Prostate gland (tissue), 2 donors: ENCODE results near the gene BRME1. TPM values are rescaled to one million over a fixed set of nuclear protein-coding genes. Genes with fewer than 3 reads are reported as not detected.
"Not testable (repeated sequence)": the region's sequence is repeated elsewhere in the genome, so short reads cannot be mapped to it uniquely, and the experiment has no call there.

Experiments
- DNase-seq: peaks from one replicate; pipeline ENCODE4 v3.0.0-alpha.2; 2019; ENCODE audit warnings: low spot score
- H3K27ac ChIP-seq, 2 donors: fragments of 200-600 bp; sonication (generic); 2 replicates each; pipeline ENCODE4 v1.5.1; 2017 to 2019
- H3K27me3 ChIP-seq: fragments of 200-600 bp; sonication (generic); replicated peaks from 2 replicates; pipeline ENCODE4 v1.5.1; 2019; ENCODE audit not compliant: insufficient read depth
- H3K36me3 ChIP-seq, 2 donors: fragments of 200-600 bp; sonication (generic); 1 replicate in 1 of 2; 2 replicates in 1 of 2; pipeline versions ENCODE4 v1.5.1 to v1.8.1; 2017 to 2019
- H3K4me1 ChIP-seq: fragments of 200-600 bp; sonication (generic); replicated peaks from 2 replicates; pipeline ENCODE4 v1.5.1; 2019
- H3K4me3 ChIP-seq, 2 donors: fragments of 200-600 bp; sonication (generic); 2 replicates each; pipeline ENCODE4 v1.5.1; 2017 to 2019
- H3K9me3 ChIP-seq: fragments of 200-600 bp; sonication (generic); 2 replicates; pipeline ENCODE4 v1.5.1; 2017
- POLR2A ChIP-seq: fragments of 450-650 bp; IDR thresholded peaks from one replicate; pipeline ENCODE4 v1.6.1; 2016; ENCODE audit warnings: antibody characterized with exemption, mild to moderate bottlenecking
- POLR2AphosphoS5 ChIP-seq: sonication (generic); formaldehyde crosslinking; IDR thresholded peaks from one replicate; pipeline ENCODE4 v1.6.1; 2017; ENCODE audit warnings: antibody characterized with exemption
- WGBS: methylation state at CpG from one replicate; pipeline ENCODE4 v1.1.5; 2018; 5-methylcytosine and 5-hydroxymethylcytosine counted together
- intact Hi-C: fragments of 100-400 bp; cut with DNase I; formaldehyde crosslinking; loops from one replicate; pipeline ENCODE4 v1.14.2; 2022
- total RNA-seq, 2 donors: library from RNA; depleted of rRNA; stranded (reverse); fragments of >200 nt; gene quantifications; one replicate each; pipeline ENCODE4 v1.1.0, GENCODE V29; 2016
- TF ChIP-seq, protein P1 (sequence below), 4 experiments: fragments of 200-600 bp in 2 of 4; fragments of 450-650 bp in 2 of 4; sonication (generic) in 2 of 4; IDR thresholded peaks; 1 replicate in 3 of 4; 2 replicates in 1 of 4; pipeline ENCODE4 v1.5.1; 2016 to 2019; ENCODE audit warnings: antibody characterized with exemption in 4 of 4, mild to moderate bottlenecking in 2 of 4, moderate library complexity in 2 of 4

The BRME1 gene
- total RNA-seq, 2 donors from 2014 or later: 2.0 to 12.6 TPM

DNA sequence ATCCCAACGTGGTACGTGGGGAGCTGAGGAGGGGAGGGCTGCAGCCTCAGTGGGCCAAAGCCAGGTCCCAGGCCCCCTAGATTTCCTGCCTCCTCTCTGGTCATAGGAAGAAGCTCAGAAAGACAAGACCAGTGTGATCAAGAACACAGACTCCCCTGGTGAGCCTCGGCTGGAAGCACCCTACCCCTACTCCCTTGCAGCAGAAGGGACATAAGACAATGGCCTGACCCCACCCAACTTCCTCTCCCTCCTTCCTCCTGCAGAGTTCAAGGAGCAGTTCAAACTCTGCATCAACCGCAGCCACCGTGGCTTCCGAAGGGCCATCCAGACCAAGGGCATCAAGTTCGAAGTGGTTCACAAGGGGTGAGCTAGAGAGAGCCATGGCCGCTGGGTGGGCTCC, 20.8 kb upstream of the BRME1 start:
- 88% methylated on average over 7 of the region's 8 CpGs for WGBS
- no peak overlapping the region for H3K27ac ChIP-seq
- no peaks in the 10 kb centered on the region for H3K27me3 ChIP-seq

DNA sequence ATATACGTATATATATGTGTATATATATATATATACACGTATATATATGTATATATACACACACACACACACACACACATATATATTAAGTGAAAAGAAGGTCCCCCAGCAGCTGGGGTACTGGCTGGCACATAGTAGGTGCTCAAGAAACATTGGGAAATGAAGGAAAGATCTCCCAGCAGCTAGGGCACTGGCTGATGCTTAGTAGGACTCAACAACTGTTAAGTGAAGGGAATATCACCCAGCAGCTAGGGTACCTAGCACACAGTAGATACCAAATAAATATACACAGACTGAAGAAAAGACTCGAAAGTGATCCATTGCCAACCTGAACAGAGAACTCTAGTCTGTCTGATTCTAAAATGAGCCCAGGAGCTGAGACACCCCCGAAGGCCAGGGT, 20.1 kb upstream of the BRME1 start:
- no peak overlapping the region for H3K27ac ChIP-seq
- no peak overlapping the region for H3K4me3 ChIP-seq
- intact Hi-C loops: no loop called here
- H3K36me3 ChIP-seq: peaks cover 4 to 12% of the 10 kb centered on the region in 2 donors
- no peaks in the 10 kb centered on the region for H3K9me3 ChIP-seq
- no peaks in the 10 kb centered on the region for H3K4me1 ChIP-seq
- 67% methylated on average over 4 of the region's 4 CpGs for WGBS
- H3K27me3 ChIP-seq: no peaks in the 10 kb centered on the region
- TF ChIP-seq POLR2AphosphoS5: no peak
- TF ChIP-seq, protein P1, sequence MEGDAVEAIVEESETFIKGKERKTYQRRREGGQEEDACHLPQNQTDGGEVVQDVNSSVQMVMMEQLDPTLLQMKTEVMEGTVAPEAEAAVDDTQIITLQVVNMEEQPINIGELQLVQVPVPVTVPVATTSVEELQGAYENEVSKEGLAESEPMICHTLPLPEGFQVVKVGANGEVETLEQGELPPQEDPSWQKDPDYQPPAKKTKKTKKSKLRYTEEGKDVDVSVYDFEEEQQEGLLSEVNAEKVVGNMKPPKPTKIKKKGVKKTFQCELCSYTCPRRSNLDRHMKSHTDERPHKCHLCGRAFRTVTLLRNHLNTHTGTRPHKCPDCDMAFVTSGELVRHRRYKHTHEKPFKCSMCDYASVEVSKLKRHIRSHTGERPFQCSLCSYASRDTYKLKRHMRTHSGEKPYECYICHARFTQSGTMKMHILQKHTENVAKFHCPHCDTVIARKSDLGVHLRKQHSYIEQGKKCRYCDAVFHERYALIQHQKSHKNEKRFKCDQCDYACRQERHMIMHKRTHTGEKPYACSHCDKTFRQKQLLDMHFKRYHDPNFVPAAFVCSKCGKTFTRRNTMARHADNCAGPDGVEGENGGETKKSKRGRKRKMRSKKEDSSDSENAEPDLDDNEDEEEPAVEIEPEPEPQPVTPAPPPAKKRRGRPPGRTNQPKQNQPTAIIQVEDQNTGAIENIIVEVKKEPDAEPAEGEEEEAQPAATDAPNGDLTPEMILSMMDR (IDR thresholded peaks at IDR 0.05): no peak
- no peak for TF ChIP-seq POLR2A
- DNase-seq: no peak

More for the DNA sequence above, 20.8 kb upstream of the BRME1 start:
- intact Hi-C loops: no loop called here
- no peak for DNase-seq
- Histone ChIP-seq H3K36me3 (peaks cover 4 to 12% of the 10 kb centered on the region in 2 donors), H3K9me3 (no peaks in the 10 kb centered on the region), H3K4me3 (no peak overlapping the region), H3K4me1 (no peaks in the 10 kb centered on the region)
- TF ChIP-seq POLR2A: no peak
- TF ChIP-seq, protein P1 (IDR thresholded peaks at IDR 0.05): no peak
- no peak for TF ChIP-seq POLR2AphosphoS5

DNA sequence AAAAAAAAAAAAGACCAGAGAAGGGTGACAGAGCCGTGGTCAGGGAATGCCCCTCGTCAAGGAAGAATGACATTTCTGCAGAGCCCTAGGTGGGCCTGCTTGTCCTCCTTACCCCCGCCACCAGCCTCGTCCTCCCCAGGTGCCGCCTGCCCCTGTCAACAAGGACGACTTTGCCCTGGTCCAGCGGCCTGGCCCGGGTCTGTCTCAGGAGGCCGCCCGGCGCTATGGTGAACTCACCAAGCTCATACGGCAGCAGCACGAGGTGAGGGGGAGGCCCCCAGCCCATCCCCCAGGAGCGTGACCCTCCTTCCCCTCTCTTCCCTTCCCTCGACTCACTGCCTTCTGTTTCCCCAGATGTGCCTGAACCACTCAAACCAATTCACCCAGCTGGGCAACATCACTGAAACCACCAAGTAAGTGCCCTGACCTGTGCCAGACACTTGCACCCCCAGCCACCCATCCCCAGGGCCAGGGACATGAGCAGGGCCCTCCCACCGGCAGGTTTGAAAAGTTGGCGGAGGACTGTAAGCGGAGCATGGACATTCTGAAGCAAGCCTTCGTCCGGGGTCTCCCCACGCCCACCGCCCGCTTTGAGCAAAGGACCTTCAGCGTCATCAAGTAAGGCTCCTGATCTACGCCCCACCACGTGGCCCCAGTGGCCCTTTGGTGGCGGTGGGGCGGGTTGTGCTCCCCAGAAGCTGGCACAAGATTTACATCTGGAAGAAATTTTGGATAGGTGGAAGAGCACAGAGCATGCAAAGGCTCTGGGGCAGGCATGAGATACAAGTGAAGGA, 17.5 kb upstream of the BRME1 start:
- Histone ChIP-seq H3K4me1 (no peaks in the 10 kb centered on the region), H3K27me3 (no peaks in the 10 kb centered on the region), H3K4me3 (no peak overlapping the region), H3K27ac (no peak overlapping the region), H3K36me3 (peaks cover 7 to 17% of the 10 kb centered on the region in 2 donors), H3K9me3 (no peaks in the 10 kb centered on the region)
- intact Hi-C loops: no loop called here
- WGBS: 95% methylated on average over 28 of the region's 28 CpGs
- DNase-seq: no peak
- TF ChIP-seq POLR2A: no peak

DNA sequence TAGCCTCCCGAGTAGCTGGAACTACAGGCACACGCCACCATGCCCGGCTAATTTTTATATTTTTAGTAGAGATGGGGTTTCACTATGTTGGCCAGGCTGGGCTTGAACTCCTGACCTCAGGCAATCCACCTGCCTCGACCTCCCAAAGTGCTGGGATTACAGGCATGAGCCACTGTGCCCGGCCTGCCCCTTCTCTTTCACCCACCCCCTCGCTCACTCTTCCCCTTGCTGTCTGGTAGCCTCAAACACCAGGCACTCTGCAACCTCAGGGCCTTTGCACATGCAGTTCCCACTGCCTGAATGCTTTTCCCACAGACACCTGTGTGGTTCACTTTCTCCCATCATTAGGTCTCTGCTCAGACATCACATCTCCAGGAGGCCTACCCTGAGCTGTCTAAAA, 16.2 kb upstream of the BRME1 start:
- H3K9me3 ChIP-seq, intact Hi-C loops, H3K27me3 ChIP-seq, H3K4me1 ChIP-seq, DNase-seq, H3K4me3 ChIP-seq, H3K27ac ChIP-seq: not testable (repeated sequence)
- H3K36me3 ChIP-seq: peaks cover 5 to 21% of the 10 kb centered on the region in 2 donors
- 98% methylated on average over 6 of the region's 6 CpGs for WGBS

DNA sequence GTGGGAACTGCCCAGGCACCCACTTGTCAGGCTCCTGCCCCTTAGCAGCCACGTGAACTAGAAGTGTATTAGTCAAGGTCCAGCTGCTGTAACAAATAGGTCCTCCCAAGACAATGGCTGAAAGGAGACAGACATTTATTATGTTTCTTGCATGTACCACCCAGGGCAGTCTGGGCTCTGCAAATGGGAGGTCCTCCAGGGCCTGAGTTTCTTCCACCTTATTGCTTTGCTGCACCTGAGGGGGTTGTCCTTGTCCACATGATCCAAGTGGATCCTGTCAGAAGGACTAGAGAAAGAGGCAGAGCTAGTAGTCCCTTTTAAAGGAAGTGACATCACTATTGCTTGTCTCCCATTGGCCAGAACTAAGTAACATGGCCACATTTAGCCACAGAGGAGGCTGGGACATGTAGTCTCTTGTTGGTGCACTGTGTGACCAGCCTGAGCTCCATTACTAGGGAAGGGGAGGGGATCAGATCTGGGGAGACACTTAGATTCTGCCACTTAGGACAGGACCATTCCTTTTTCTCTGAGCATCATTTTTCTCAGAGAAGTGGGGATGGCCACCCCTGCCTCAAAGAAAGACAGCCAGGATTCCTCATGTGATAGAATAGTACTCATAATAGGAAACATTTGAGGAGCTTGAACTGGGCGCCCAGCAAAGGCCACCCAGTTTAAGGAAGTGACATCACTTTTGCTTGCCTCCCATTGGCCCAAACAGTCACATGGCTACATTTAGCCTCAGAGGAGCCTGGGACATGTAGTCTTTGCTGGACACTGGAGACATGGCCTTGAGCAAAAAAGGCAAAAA, 15.2 kb upstream of the BRME1 start:
- Histone ChIP-seq H3K4me1 (no peaks in the 10 kb centered on the region), H3K4me3 (no peak overlapping the region), H3K9me3 (no peaks in the 10 kb centered on the region), H3K27ac (no peak overlapping the region), H3K27me3 (no peaks in the 10 kb centered on the region), H3K36me3 (peaks cover 3 to 14% of the 10 kb centered on the region in 2 donors)
- TF ChIP-seq POLR2AphosphoS5: no peak
- intact Hi-C loops: no loop called here
- no peak for DNase-seq
- WGBS: 97% methylated on average over 2 of the region's 2 CpGs

DNA sequence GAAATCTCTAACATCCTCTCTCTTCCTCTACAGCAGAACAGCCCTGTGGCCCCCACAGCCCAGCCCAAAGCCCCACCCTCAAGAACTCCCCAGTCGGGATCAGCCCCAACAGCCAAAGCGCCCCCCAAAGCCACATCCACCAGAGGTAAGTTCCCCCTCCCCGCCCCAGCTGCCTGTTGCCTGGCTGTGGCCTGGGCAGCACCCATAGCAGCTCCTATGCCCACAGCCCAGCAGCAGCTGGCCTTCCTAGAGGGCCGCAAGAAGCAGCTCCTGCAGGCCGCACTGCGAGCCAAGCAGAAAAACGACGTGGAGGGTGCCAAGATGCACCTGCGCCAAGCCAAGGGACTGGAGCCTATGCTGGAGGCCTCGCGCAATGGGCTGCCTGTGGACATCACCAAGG, 14.6 kb upstream of the BRME1 start:
- TF ChIP-seq, protein P1 (IDR thresholded peaks at IDR 0.05): no peak
- TF ChIP-seq POLR2A (no peak), POLR2AphosphoS5 (no peak)
- H3K27ac ChIP-seq: no peak overlapping the region
- H3K36me3 ChIP-seq: peaks cover 3 to 14% of the 10 kb centered on the region in 2 donors
- H3K9me3 ChIP-seq: no peaks in the 10 kb centered on the region
- no peak overlapping the region for H3K4me3 ChIP-seq
- no peak for DNase-seq
- no peaks in the 10 kb centered on the region for H3K27me3 ChIP-seq
- no peaks in the 10 kb centered on the region for H3K4me1 ChIP-seq
- 97% methylated on average over 11 of the region's 11 CpGs for WGBS
- intact Hi-C loops: no loop called here
